Stimulated activated CD4-positive, alpha-beta T cell treated with anti-CD3 and anti-CD28 coated beads, Interleukin-12 subunit alpha, Interleukin-12 subunit beta, amount 100 ng/mL, for 48 hours (primary cell): ENCODE measurements around the gene FNDC7.
"Not testable (repeated sequence)": the region's sequence is repeated elsewhere in the genome, so short reads cannot be mapped to it uniquely, and the experiment has no call there.

Experiments used
- DNase-seq, 3 donors: peaks; one replicate each; pipeline ENCODE4 v3.0.0-alpha.2; 2020; ENCODE audit warnings: low read depth in 2 of 3, low spot score in 1 of 3

FNDC7 gene

GRCh38 chr1:108742253-108742652, 29.5 kb downstream of the FNDC7 start:
- DNase-seq = no peak

GRCh38 chr1:108745980-108746381, 33.3 kb downstream of the FNDC7 start:
- DNase-seq = no peak

GRCh38 chr1:108746382-108747170, 33.9 kb downstream of the FNDC7 start, which contains the start of gene STXBP3:
TSS of gene STXBP3 (plus strand) at chr1:108746674. CDS start at chr1:108746738, 64 bp downstream.
- peak; percentile 100 for DNase-seq

DNA sequence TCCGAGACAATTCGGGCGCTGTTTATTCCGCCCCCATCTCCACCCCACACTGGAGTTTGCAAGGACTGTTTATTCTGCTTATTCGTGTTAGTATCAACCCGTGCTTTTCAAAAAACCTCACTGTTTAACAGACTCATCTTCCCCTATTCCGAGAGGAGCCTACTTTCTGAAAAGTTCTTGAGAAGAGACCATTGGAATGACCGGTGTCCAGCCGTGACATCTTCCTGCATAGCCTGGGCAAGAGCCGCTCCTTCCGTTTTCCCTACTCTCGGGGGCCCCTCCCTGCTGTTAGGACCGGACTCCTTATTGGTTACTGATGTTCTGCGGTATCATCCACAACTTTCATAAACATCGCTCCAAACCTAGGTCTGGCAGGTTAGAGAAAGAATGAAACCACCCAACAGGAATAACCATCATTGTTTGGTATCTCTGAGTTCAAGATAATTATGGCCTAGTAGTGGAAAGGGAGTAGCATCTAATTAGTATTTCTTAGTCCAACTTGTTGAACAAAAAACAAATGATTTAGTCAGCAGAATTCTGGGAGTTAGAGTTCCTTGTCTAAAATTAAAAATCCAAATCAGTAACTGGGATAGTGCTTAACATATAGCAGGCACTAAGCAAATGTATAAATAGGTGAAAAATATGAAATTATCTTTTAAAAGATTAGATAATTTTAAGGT, 34.6 kb downstream of the FNDC7 start:
- DNase-seq = peak; percentile 18 to 36 (median 21)

DNA sequence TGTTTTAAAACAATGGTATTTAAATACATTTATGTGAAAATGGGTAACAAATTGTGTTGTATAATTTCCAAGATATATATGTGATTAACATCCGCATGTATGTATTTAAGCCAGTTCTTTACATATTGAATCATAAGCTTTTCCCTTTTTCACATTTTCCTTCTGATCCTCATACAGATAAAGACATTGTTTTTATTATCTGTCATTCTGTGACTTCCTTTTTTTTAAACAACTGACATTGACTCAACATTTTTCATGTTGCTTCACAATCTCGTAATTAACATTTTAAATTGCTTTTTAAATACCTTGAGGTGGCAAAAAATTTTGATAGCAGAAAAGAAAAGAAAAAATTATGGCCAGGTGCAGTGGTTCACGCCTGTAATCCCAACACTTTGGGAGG, 35.2 kb downstream of the FNDC7 start:
- DNase-seq = no peak

GRCh38 chr1:108749081-108749480, 36.4 kb downstream of the FNDC7 start:
- DNase-seq = no peak

- DNase-seq = no peak
Measured at GRCh38 chr1:108750476-108751181, 37.9 kb downstream of the FNDC7 start.

DNA sequence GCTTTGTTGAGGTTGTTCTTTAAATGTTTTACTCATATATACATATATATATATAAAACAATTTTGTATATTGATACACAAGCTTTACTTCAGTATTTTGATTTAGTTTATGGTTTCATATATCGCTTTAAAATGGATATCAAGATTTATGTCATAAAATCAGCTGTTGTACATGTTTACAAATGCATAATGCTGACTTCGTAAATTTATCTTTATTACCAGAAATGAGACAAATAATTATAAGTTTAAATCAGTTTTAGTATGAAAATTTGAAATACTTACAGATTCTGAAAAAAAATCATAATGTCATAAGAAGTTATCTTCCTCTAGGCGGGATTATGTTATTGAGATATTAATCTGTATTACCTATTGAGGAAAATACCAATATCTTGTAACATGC, 40.7 kb downstream of the FNDC7 start:
- DNase-seq = no peak

DNA sequence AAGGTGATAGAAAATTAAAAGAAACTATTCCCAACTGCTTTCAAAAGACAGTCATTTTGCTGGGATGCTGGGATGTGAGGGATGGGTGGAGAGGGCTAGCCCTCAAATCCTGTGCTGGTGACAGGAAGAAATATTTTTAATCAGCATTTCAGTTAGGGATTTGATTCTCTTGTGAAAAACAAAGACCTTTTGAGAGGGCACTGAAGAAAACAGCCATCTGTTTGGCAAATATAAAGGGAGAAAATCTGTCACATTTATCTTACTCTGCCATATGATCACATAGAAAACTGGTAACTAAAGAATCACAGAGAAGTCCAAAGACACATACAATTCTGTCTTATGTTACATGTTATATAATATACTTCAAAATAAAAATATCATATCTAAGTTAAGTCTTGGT, 46.1 kb downstream of the FNDC7 start:
- DNase-seq = no peak

DNA sequence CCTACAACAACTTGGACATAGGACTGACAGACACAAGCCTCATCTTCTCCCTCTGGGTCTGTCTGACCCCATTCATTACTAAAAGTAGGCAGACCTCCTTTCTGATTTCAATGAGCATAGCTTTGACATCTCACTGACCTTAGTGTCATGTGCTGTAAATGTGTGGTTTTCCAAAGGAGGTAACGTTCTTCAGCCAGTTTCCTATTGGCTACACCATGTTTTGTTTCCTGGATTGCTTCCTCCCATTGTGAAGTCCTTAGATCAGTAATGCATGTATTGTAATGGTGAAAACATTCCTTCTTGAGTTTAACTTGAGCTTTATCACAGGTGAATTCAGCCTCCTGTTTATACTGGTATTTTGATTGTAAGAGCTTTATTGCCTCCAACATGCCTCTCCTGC, 54.4 kb downstream of the FNDC7 start:
- no peak for DNase-seq

GRCh38 chr1:108767708-108768107, 55.0 kb downstream of the FNDC7 start:
- DNase-seq = no peak

DNA sequence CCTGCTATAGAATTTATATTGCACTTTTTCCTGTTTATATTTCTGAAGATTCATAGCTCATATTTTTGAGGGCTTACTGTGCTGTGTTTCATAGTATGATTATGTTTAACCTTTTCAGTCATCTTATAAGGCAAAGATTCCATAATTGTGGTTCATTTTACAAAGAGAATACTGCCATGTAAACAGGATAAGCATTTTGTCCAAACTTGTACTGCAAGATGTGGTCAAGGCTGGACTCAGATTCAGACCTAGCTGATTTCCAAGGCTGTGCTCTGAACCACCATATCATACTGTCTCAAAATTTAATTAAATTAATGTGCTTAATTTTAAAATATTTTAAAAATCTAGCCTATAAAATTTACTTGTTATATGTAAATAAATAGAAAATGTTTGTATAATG, 65.1 kb downstream of the FNDC7 start:
- no peak for DNase-seq

DNA sequence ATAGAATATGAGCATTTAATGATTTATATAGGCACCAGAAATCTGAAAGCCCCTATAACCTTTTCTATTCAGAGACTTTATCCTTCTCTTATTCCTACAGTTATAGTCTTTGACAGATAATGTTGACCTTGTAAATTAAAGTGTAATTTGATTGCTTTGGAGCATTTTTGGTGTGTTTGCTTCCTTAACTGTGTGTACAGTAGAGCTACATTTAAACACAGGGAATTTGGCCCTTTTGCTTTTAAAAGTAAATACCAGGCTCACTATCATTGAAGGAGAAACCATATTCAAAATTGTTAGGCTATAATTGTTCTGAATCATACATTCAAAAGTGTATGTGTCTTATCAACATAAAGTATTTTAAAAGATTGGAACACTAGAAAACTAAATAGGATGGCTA, 66.7 kb downstream of the FNDC7 start:
- DNase-seq = no peak

GRCh38 chr1:108780937-108781574, 68.3 kb downstream of the FNDC7 start:
- DNase-seq = no peak

DNA sequence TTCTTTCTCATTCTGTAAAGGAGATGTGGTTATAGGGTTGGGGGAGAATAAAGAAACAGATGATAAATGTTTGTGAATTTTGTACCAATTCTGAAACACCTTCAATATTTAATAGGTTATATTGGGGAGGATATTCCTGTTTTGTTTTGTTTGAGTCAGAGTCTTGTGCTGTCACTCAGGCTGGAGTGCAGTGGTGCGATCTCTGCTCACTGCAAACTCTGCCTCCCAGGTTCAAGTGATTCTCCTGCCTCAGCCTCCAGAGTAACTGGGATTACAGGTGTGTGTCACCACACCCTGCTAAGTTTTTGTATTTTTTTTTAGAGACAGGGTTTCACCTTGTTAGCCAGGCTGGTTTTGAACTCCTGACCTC, 68.9 kb downstream of the FNDC7 start:
- not testable (repeated sequence) for DNase-seq

DNA sequence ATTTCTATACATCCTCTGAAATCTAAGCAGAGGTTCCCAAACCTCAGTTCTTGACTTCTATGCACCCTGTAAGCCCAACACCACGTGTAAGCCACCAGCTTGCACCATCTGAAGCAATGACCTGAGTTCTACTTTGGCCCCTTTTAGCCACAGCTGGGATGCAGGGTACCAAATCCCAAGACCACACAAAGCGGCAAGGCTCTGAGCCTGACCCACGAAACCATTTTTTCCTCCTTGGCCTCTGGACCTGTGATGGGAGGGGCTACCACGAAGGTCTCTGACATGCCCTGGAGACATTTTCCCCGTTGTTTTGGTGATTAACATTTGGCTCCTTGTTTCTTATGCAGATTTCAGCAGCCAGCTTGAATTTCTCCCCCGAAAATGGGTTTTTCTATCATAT, 72.6 kb downstream of the FNDC7 start:
- DNase-seq = no peak

GRCh38 chr1:108785880-108786279, 73.2 kb downstream of the FNDC7 start:
- DNase-seq = no peak

- DNase-seq = no peak
Measured at GRCh38 chr1:108791790-108792189, 79.1 kb downstream of the FNDC7 start.
